Endothelial cell of umbilical vein (primary cell): ENCODE data around the gene HTRA1. TPM values are rescaled to one million over a fixed set of nuclear protein-coding genes. Genes with fewer than 3 reads are reported as not detected.
A peak's percentile ranks its signal among the peaks of the same experiment; 100 is the strongest.

Experiments used
- BruUV-seq: library from RNA; stranded (reverse); fragments of 400-500 nt; replicated peaks from 2 replicates; lab custom pipeline; 2021; lab: Mats Ljungman, UMichigan
- CTCF ChIA-PET: fragments of 300-600, 350-600 bp; sonication (Branson Sonifier 250); formaldehyde crosslinking; loops from one replicate; lab custom pipeline; 2021; ENCODE audit warnings: antibody characterized with exemption, inconsistent platforms; lab: Charles Lee
- POLR2A ChIA-PET: fragments of 300-600, 350-600 bp; sonication (Branson Sonifier 250); formaldehyde crosslinking; loops from one replicate; lab custom pipeline; 2021; ENCODE audit warnings: antibody characterized with exemption, inconsistent platforms; lab: Charles Lee
- DNase-seq: peaks from one replicate; pipeline ENCODE4 v3.0.0-alpha.2; 2011; ENCODE audit warnings: low read depth, low spot score
- FAIRE-seq: peaks from 2 replicates; lab custom pipeline; 2011; peaks lifted over from hg19 to GRCh38; lab: Jason Lieb, UNC
- H2AFZ ChIP-seq: 2 replicates; pipeline ENCODE4 v1.6.0; 2012; ENCODE audit warnings: low read depth, low read length, control low read depth, inconsistent platforms
- H3K27ac ChIP-seq: 2 replicates; pipeline ENCODE4 v1.5.1; 2011; ENCODE audit warnings: low read depth, mild to moderate bottlenecking, control low read depth, low read length, moderate library complexity; ENCODE audit not compliant: insufficient read depth
- H3K27me3 ChIP-seq, 2 experiments: 2 replicates each; pipeline versions ENCODE4 v1.6.0 to v1.6.1; 2011; ENCODE audit warnings: low read length in 2 of 2, mixed read lengths in 1 of 2; ENCODE audit not compliant: control insufficient read depth in 2 of 2, insufficient read depth in 2 of 2
- H3K36me3 ChIP-seq, 2 experiments: 2 replicates in 1 of 2; 3 replicates in 1 of 2; pipeline ENCODE4 v1.5.1; 2011; ENCODE audit warnings: low read length in 2 of 2, mild to moderate bottlenecking in 1 of 2, moderate library complexity in 1 of 2; ENCODE audit not compliant: control insufficient read depth in 2 of 2, insufficient read depth in 2 of 2; ENCODE audit errors: extremely low read depth in 1 of 2
- H3K4me1 ChIP-seq: 3 replicates; pipeline ENCODE4 v1.5.1; 2011; ENCODE audit warnings: mild to moderate bottlenecking, low read length; ENCODE audit not compliant: control insufficient read depth, insufficient read depth; ENCODE audit errors: extremely low read depth
- H3K4me2 ChIP-seq: 2 replicates; pipeline ENCODE4 v1.6.1; 2011; ENCODE audit warnings: low read length, control low read depth, mixed read lengths; ENCODE audit not compliant: insufficient read depth
- H3K4me3 ChIP-seq, 3 experiments: fragments of 200-600 bp in 1 of 3; sonication (generic), shearing (Covaris generic) in 1 of 3; replicated peaks in 1 of 3; 2 replicates each; pipeline ENCODE4 v1.5.1; 2011 to 2016; ENCODE audit warnings: control low read depth in 3 of 3, low read length in 3 of 3, mild to moderate bottlenecking in 2 of 3, inconsistent platforms in 1 of 3, low read depth in 1 of 3, moderate library complexity in 1 of 3; ENCODE audit not compliant: insufficient read depth in 1 of 3
- H3K79me2 ChIP-seq: 2 replicates; pipeline ENCODE4 v1.6.0; 2012; ENCODE audit warnings: low read length, inconsistent platforms; ENCODE audit not compliant: control insufficient read depth, insufficient read depth
- H3K9ac ChIP-seq: replicated peaks from 2 replicates; pipeline ENCODE3; 2011; ENCODE audit warnings: low read length, control low read depth; ENCODE audit not compliant: insufficient read depth; ENCODE audit errors: extremely low read depth
- H3K9me1 ChIP-seq: replicated peaks from 3 replicates; pipeline ENCODE4 v1.6.0; 2011; ENCODE audit warnings: mild to moderate bottlenecking, low read length; ENCODE audit not compliant: control insufficient read depth, insufficient read depth; ENCODE audit errors: extremely low read depth
- H3K9me3 ChIP-seq: replicated peaks from 2 replicates; pipeline ENCODE4 v1.5.1; 2012; ENCODE audit warnings: low read length, inconsistent platforms; ENCODE audit not compliant: control insufficient read depth, insufficient read depth
- H4K20me1 ChIP-seq: replicated peaks from 2 replicates; pipeline ENCODE3; 2011; ENCODE audit warnings: mild to moderate bottlenecking, low read length; ENCODE audit not compliant: control insufficient read depth, insufficient read depth; ENCODE audit errors: extremely low read depth
- EZH2 ChIP-seq: IDR thresholded peaks from 2 replicates; pipeline ENCODE4 v1.6.1; 2012; ENCODE audit warnings: borderline replicate concordance, low read depth, mild to moderate bottlenecking, moderate library complexity, low read length, inconsistent platforms; ENCODE audit not compliant: severe bottlenecking
- FOS ChIP-seq: IDR thresholded peaks from 2 replicates; pipeline ENCODE4 v1.6.1; 2011; ENCODE audit warnings: mild to moderate bottlenecking, low read length, moderate library complexity, borderline replicate concordance; ENCODE audit not compliant: insufficient read depth
- GATA2 ChIP-seq: IDR thresholded peaks from 2 replicates; pipeline ENCODE4 v1.7.0; 2011; ENCODE audit warnings: low read depth, mild to moderate bottlenecking, moderate library complexity, mixed read lengths, low read length; ENCODE audit not compliant: insufficient read length, insufficient read depth
- JUN ChIP-seq: IDR thresholded peaks from 2 replicates; pipeline ENCODE4 v1.6.1; 2011; ENCODE audit warnings: borderline replicate concordance, low read depth; ENCODE audit not compliant: insufficient read length, insufficient read depth
- MAX ChIP-seq: IDR thresholded peaks from 2 replicates; pipeline ENCODE4 v1.6.1; 2011; ENCODE audit not compliant: insufficient read depth, insufficient read length
- POLR2A ChIP-seq: IDR thresholded peaks from 2 replicates; pipeline ENCODE4 v1.6.1; 2012; ENCODE audit warnings: low read depth, mild to moderate bottlenecking, control low read depth, low read length
- POLR2AphosphoS5 ChIP-seq: IDR thresholded peaks from 2 replicates; pipeline ENCODE4 v1.6.1; 2012; ENCODE audit warnings: low read depth, mild to moderate bottlenecking, control low read depth, low read length, moderate library complexity; ENCODE audit not compliant: insufficient read depth
- dilution Hi-C: fragments of 300-500 bp; cut with MboI; formaldehyde crosslinking; loops from one replicate; pipeline ENCODE4 v1.15.0; 2019; ENCODE audit warnings: low sequenced_read_pairs; ENCODE audit not compliant: extremely low pct_ligation_motif_present
- intact Hi-C: fragments of 100-400 bp; cut with micrococcal nuclease; formaldehyde crosslinking; loops from one replicate; pipeline ENCODE4 v1.10.0; 2022
- polyA plus RNA-seq, 4 experiments: library from polyadenylated mRNA; depleted of rRNA in 3 of 4; stranded (reverse) in 3 of 4; unstranded in 1 of 4; fragments of >200 nt; gene quantifications; 2 replicates each; pipeline versions ENCODE4 v1.2.1 to v1.2.3, GENCODE V29; 2011 to 2012; ENCODE audit warnings: missing spikeins in 1 of 4
- total RNA-seq: library from RNA; stranded (reverse); gene quantifications from 2 replicates; pipeline ENCODE4 v1.2.3, GENCODE V29; 2021

The HTRA1 gene
- total and polyA plus RNA-seq, 2 donors (not counting 3 experiments of a cell fraction or from before 2014, with no cell fraction given), result 192 to 270 TPM

DNA sequence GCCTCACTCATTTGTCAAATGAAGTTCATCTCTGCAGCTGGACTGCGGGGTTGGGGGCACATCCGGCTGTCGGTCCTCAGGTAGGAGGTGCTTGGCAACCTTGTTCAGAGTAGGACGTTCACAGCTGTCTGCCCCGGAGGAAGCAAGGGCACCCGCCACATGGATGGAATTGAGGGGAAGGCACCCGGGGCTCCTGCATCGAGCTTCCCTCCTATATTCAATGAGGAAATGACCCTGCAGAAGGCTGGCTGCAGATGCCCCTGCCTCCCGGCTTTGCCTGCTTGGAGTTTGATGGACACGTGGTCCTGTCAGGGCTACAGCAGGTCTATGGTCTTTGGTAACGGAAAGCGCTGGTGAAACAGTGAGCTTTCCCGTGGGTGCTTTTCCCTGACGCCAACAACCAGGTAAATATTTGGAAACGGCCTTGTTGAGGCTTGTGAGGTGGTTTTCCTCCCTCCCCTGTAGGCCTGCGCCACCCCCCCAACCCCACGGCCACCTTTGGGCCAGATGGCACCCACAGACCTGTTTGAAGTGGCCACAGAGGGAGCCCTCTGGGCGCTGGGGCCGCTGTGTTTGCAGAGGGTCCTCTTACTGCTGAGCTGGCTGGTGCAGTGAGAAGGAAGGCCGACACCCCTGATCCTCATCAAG, 32.9 kb downstream of the HTRA1 start:
- dilution Hi-C loops (no loop called here), intact Hi-C loops (loop anchor here (1.0 to 10.0 kb wide), 2 partner anchors 33 to 361 kb away; partner anchors contain the start of gene HTRA1)
- no peaks in the 10 kb centered on the region for H3K9me1 ChIP-seq
- peak overlapping the region in 2 of 3 experiments; percentile 23 to 26 for H3K4me3 ChIP-seq
- ChIA-PET CTCF (interaction anchor here (0.8 to 7.3 kb wide), 18 partner anchors 8 to 226 kb away, joined by 3 to 49 read pairs (median 5); partner anchors contain the start of gene HTRA1), POLR2A (interaction anchor here (0.9 to 2.8 kb wide), 3 partner anchors 20 to 47 kb away, joined by 3 to 15 read pairs (median 4); no protein-coding TSS in a partner anchor)
- peaks cover 32% of the 10 kb centered on the region for H3K4me1 ChIP-seq
- peaks cover 25% of the 10 kb centered on the region for H3K79me2 ChIP-seq
- no peak overlapping the region for H2AFZ ChIP-seq
- peaks cover 4 to 5% of the 10 kb centered on the region in 2 experiments for H3K36me3 ChIP-seq
- FAIRE-seq (peak; percentile 73), DNase-seq (peak; percentile 71)
- H3K27me3 ChIP-seq, result no peaks in the 10 kb centered on the region
- H3K4me2 ChIP-seq, result peak overlapping the region; percentile 76
- H3K27ac ChIP-seq, result peak overlapping the region; percentile 91
- no peaks in the 10 kb centered on the region for H4K20me1 ChIP-seq
- TF ChIP-seq EZH2 (no peak), MAX (peak; percentile 72)
- BruUV-seq, result TSS peak; percentile 63
- H3K9me3 ChIP-seq, result no peaks in the 10 kb centered on the region
- H3K9ac ChIP-seq, result peak overlapping the region; percentile 75

- H4K20me1 ChIP-seq, result no peaks in the 10 kb centered on the region
- intact Hi-C loops (loop anchor here (1.0 to 10.0 kb wide), 7 partner anchors 9 to 360 kb away; partner anchors contain the start of gene HTRA1), dilution Hi-C loops (no loop called here)
- peak overlapping the region; percentile 91 for H3K27ac ChIP-seq
- H2AFZ ChIP-seq, result peak overlapping the region; percentile 4
- H3K9me1 ChIP-seq, result no peaks in the 10 kb centered on the region
- peak; percentile 99 for FAIRE-seq
- H3K9me3 ChIP-seq, result no peaks in the 10 kb centered on the region
- ChIA-PET CTCF (interaction anchor here (0.8 to 7.3 kb wide), 18 partner anchors 9 to 227 kb away, joined by 3 to 49 read pairs (median 5); partner anchors contain the start of gene HTRA1), POLR2A (interaction anchor here (0.9 to 2.8 kb wide), 3 partner anchors 20 to 48 kb away, joined by 3 to 15 read pairs (median 4); no protein-coding TSS in a partner anchor)
- peak overlapping the region; percentile 76 for H3K4me2 ChIP-seq
- H3K4me1 ChIP-seq, result peaks cover 32% of the 10 kb centered on the region
- no TSS peak for BruUV-seq
- peak; percentile 74 for TF ChIP-seq POLR2AphosphoS5
- no peak for TF ChIP-seq MAX
- no peak for TF ChIP-seq EZH2
- TF ChIP-seq POLR2A, result peak; percentile 48
- TF ChIP-seq FOS, result peak; percentile 98
- TF ChIP-seq JUN, result peak; percentile 69
- peak; percentile 43 for TF ChIP-seq GATA2
- peak overlapping the region; percentile 75 for H3K9ac ChIP-seq
- peak; percentile 91 for DNase-seq
- peaks cover 25% of the 10 kb centered on the region for H3K79me2 ChIP-seq
- H3K4me3 ChIP-seq, result peak overlapping the region in 2 of 3 experiments; percentile 21 to 32
- no peaks in the 10 kb centered on the region for H3K27me3 ChIP-seq
- H3K36me3 ChIP-seq, result peaks cover 0 to 3% of the 10 kb centered on the region in 2 experiments
These were observed 33.5 kb downstream of the HTRA1 start for GRCh38 chr10:122494833-122495232.
